Cerebellar cortex (tissue), 1 donor: ENCODE results near the gene AXIN1.
"Not testable (repeated sequence)": the region's sequence is repeated elsewhere in the genome, so short reads cannot be mapped to it uniquely, and the experiment has no call there.

ENCODE experiments used
- DNase-seq: peaks from one replicate; pipeline ENCODE4 v3.0.0-alpha.2; 2015; ENCODE audit warnings: low spot score

The AXIN1 gene

DNA sequence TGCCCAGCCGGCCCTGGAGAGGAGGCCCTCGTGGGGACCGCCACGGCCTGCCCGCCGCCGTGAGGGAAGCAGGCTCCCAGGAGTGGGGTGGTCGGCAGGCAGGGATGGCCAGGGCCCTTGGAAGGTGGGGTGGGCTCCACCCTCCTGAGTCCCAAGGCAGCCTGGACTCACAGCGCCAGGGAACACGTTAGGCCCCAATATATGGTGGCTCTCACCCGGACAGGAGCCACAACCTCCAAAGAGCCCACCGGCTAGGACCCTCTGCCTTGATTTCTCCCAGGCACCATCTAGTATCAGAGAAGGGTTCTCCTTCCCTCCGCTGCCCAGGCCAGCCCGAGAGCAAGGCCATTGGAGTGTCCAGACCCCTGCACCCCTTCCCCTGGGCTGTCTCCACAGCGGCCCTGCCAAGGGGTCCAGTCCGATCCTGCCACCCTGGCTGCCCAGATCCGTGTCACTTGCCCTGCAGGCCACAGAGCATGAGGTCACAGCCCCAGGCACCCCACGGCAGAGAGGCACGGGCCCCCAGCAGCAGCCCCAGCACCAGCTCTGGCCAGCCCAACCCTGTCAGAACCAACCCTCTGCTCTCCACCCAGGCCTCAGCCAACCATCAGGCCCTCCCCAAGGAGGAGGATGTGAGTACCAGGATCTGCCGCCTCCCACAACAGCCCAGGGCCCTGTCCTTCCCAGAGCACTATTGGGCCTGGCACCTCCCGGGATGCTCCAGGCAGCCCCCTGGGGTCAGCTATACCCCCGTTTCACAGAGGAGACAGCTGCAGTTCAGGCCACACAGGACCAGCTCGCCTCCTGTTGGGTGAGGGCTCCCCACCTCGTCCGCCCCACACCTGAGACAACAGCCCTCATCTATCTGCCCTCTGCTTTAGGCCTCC, 1.1 kb upstream of the AXIN1 start:
- no peak for DNase-seq

DNA sequence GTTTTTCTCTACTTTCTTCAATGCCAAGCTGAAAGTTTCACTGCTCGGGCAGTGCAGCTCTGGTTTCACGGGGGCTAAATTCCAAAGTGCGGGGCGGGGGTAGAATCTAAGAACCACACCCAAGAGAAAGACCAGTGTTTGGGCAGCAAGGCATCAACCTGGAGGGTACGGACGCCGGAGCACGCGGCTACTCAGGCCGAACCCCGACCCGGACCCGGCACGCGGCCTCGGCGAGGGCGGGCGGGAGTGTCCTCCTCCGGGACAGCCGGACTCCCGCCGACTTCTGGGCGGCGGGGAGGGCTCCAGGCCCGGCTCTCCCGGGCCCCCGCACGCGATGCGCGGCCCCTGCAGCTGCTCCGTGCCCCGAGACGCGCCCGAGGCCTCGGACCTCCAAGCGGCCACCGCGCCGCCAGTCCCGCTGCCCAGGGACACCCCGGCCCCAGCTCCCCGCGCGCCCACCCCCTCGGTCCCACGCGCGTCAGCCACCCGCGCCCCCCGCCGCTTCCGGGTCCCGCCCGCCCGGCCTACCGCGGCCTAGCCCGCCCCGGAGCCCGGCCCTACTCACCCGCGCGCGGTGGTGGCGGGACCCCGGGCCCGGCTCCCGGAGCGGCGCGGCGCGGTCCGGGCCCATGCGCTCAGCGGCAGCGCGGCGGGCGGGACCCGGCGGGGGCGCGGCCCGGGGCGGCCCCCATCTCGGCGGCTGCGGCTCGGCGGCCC, 561 bp downstream of the AXIN1 start:
- DNase-seq = no peak

DNA sequence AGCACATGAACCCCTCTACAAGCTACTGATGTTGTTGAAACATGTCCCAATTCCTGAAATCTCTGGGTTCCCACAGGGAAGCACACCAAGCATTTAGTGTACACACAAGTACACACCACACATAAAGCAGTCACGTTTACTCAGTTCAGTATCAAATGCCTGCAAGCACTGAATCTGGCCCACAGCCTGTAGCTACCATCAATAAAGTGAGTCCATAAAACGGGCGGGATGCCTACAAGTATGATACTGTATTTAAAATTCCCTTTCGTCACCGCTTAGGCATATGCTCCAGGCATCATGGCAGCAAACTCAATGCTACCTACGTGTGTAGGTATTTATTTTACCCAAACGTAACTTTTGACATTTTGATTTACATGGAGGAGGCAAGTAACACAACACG, 2.3 kb downstream of the AXIN1 start:
- no peak for DNase-seq

DNA sequence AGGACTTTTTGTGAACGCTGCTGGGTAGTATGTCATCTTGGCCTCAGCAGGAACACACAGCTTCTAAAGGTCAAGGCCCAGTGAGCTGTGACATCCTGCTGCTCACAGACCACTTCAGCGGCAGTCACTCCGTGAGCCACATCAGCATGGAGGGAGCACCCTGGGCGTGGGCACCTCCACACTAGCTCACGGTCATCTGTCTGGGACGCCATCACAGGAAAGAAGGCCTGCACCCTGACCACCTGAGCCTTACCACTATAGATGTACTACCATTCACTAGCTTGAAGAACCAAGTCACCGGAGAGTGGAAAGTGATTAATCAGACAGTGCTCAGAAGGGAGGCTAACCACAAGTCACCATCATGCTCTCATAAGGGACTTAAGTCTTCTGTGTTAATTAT, 3.3 kb downstream of the AXIN1 start:
- DNase-seq = no peak

DNA sequence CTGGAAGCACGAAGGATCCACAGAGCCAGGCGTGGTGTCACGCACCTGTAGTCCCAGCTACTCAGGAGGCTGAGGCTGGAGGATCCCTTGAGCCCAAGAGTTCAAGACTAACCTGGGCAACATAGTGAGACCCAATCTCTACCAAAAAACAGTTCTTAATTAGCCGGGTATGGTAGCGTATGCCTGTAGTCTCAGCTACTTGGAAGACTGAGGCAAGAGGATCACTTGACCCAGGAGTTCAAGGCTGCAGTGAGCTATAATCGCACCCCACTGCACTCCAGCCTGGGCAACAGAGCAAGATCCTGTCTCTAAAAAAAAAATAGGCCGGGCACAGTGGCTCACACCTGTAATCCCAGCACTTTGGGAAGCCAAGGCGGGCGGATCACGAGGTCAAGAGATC, 4.0 kb downstream of the AXIN1 start:
- not testable (repeated sequence) for DNase-seq

DNA sequence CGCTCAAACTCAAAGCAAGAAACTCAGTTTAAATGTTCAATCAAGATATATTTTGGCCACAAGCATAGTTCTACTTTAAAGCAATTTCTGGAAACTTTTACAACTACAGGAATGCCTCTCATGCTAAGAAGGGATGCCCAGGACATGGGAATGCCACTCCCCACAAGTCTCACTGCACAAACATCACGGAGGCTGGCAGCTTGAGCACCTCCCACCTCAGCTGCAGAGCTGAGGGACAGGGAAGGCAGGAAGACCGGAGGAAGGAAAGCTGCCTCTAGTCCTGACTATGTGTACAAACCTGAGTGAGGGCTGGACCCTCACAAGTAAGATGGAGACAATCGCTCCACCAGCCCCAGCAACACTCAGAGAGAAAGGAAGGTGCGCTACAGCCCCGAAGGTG, 5.3 kb downstream of the AXIN1 start:
- DNase-seq = no peak

DNA sequence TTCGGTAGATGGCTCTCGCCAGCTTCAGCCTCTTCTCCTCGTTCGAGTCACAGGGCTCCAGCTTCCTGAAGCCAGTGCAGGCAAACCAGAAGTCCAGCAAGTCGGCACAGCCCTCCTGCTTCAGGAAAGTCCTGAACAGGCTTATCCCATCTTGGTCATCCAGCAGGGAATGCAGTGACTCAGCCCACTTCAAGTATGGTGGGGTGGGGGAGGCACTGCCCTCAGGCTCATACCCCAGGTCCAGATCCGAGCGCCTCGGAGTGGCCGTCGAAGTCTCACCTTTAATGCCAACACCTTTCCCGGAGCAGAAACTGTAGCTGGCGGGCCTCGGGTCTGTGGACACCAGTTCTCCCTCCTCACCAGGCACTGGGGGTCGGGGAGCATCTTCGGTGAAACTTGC, 5.9 kb downstream of the AXIN1 start:
- DNase-seq = no peak

DNA sequence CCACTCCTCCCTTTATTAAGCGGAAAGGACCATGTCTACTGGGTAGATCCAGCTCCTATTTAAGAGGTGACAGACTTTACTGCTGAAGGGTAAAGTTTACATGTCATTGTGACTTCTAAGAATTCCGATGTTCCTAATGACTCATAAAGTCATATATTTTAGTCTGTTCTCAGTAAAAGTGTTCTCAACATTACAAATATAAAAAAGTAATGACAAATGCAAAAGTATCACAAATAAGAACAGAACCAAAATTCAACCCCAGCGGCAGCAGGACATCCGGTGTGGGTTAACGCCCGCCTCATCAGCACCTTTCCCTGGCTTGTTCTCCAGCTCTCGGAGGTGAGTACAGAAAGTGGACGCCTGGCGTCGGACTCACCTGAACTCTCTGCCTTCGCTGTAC, 6.8 kb downstream of the AXIN1 start:
- DNase-seq = no peak

DNA sequence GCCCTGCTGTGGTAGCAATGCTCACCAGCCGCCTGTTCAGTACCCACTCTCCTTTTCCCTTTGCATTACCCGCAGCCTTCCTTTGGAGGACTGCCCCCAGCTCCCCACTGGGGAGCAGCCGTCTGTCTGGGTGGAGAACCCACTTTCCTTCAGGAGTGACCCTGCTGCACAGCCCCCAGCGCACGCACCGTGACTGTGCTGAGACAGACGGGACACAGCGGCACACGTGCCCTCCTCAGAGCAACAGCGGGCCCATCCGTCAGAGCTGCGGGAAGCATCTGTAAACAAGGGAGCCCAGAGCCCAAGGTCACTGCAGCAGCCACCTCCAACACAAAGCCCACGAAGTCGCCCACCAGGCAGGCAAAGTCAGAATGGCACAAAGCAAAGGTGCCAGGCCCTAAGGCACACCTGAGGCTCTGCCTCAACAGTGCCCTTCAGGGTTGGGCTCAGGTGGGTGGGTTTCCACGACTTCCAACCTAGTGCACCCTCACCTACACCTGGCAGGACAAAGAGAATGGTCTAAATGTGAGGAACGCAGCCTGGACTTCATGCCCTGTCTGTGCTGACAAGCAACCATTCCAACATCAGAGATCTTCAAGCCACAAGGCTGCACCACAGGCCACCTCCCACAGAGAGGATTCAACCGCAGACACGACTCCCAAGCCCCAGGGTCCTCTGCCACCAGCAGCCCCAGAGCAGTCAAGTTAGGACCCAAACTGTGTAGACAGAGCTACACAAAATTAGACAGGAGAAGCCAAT, 9.9 kb downstream of the AXIN1 start:
- DNase-seq = no peak

DNA sequence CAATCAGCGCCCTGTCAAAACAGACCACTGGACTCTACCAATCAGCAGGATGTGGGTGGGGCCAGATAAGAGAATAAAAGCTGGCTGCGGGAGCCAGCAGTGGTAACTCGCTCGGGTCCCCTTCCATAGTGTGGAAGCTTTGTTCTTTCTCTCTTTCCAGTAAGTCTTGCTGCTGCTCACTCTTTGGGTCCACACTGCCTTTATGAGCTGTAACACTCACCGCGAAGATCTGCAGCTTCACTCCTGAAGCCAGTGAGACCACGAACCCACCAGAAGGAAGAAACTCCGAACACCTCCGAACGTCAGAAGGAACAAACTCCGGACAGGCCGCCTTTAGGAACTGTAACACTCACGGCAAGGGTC, 10.6 kb downstream of the AXIN1 start:
- DNase-seq = not testable (repeated sequence)

DNA sequence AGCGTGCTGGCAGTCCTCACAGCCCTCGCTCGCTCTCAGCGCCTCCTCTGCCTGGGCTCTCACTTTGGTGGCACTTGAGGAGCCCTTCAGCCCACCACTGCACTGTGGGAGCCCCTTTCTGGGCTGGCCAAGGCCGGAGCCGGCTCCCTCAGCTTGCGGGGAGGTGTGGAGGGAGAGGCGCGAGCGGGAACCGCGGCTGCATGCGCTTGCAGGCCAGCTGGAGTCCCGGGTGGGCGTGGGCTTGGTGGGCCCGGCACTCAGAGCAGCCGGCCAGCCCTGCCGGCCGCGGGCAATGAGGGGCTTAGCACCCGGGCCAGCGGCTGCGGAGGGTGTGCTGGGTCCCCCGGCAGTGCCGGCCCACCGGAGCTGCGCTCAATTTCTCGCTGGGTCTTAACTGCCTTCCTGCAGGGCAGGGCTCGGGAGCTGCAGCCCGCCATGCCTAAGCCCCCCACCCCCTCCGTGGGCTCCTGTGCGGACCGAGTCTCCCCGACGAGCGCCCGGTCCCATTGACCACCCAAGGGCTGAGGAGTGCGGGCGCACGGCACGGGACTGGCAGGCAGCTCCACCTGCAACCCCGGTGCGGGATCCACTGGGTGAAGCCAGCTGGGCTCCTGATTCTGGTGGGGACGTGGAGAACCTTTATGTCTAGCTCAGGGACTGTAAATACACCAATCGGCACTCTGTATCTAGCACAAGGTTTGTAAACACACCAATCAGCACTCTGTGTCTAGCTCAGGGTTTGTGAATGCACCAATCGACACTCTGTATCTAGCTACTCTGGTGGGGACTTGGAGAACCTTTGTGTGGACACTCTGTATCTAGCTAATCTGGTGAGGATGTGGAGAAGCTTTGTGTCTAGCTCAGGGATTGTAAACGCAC, 11.2 kb downstream of the AXIN1 start:
- DNase-seq = not testable (repeated sequence)

DNA sequence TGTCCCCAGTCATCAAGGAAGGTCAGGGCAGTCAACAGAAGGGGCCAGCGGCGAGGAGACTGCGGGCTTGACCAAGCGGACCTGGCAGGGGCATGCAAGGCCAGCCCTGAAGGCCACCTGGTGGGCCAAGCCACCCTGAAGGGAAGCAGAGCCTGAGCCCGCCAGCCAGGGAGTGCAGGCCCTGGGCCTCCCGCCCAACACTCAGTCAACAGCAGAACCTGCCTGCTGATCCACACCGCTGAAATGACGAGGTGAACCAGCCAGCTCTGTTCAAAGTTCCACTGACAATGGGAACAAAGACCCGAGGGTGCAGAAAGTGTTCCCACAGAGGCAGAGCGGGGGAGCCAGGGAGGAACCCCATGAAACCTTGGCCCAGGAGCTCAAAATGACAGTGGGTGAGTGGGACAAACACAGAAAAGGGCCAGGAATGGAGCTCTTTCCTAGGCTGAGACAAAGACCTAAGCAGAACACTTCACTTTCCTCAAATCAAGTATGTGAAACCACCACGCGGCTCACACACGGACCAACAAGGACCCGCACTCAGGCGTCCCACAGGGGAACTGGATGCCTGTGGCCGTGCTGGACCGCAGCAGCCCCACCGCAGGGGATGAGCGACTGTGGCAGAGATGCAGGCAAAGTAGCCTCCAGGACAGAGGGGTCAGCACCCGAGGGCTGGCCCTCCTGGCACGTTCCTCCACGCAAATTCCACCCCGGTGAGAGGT, 12.0 kb downstream of the AXIN1 start:
- no peak for DNase-seq

DNA sequence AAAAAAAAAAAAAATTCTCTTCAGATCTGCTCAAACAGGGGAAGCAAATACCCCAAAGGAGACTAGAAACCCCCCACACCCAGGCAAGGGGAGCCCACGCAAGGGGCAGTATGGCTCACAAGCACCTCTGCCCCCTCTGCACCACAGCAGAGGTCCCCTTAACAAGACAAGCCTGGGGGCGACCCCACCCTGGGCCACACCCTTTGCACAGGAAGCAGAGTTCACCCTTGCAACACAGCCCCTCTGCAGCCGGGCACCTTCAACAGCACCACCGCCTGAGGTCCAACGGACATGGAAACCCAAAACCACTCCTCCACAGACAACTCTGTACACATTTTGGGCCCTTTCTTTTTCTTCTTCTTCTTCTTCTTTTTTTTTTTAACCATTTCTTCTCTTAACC, 12.8 kb downstream of the AXIN1 start:
- no peak for DNase-seq

DNA sequence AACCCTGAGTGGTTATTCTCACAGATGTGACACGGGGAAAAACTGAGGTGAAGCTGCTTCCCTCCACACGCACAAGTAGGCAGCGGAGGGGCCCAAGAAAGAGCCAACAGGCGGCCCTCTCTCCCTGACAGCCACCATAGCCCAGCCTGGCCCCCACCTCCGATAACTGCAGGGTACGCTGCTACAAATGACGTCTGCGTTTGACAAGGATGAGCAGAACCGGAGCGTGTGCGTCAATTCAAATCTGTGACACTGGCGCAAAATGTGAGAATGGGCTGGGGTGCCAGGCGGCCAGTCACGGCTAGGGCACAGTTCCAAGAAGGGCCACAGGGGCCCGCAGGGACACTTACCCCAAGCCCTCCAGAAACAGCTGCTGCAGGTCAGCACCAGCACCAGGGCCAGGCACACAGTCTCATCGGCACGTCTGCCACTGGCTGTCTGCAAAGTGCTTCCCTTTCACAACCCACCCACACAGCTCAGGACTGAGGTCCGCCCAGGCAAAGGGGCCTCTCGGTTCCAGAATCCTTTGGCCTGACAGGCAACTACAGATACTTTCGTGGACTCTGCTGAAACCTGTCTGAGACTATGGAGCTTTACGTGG, 14.4 kb downstream of the AXIN1 start:
- DNase-seq = peak; percentile 53

DNA sequence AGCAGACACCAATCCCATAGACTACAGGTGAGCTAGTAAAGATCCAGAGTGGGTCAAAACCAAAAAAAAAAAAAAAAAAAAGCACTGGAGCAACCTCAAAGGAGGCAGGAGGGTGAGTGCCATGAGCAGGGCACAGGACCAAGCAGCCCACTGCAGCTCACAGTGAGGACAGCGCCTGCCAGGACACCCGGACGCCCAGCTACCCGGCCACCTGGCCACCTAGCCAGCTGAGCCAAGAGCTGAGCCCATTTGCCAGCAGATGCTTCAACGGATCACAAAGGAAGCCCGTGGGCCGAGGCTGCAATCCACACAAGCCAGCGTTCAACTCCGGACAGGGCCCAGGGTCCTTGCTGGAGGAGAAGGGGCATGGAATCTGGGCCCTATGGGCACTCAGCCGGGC, 15.1 kb downstream of the AXIN1 start:
- peak; percentile 85 for DNase-seq

DNA sequence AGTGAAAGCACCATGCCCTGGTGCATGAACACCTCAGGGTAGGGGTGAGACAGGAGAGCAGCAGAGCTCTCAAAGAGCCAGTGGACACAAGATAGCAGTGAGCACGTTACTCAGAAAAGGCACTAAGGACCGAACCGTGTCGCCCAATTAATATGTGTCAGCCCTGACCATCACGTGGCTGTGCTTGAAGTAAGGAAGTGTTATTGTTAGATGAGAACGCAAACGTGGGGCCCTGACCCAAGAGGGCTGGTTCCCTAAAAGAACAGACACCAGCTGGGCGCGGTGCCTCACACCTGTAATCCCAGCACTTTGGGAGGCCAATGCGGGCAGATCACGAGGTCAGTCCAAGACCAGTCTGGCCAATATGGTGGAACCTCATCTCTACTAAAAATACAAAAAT, 16.3 kb downstream of the AXIN1 start:
- DNase-seq = no peak

DNA sequence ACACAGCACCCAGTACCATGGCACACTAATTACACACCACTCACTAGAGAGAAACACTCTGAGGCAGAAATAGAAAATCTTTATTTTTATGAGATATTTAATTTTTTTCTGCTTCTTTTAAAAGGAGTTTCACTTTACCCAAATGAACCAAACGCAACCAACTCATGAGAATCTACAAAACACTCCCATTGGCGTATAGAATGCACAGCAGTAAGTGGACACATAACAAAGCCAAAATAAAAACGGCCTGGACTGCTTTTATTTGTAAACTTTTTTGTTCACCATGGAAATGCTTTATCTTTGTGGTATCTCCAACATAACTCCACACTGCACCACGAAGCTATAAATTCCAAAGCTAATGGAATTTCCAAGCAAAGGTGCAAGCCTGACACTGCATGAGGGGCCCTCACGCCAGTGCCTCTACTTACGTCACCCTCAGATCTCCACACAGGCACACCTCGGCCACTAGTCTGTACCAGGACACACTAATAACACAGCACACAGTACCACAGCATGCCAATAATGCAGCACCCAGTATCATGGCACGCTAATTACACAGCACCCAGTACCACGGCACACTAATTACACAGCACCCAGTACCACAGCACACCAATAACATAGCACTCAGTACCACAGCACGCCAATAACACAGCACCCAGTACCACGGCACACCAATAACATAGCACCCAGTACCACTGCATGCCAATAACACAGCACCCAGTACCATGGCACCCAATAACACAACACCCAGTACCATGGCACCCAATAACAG, 17.5 kb downstream of the AXIN1 start:
- DNase-seq = not testable (repeated sequence)

DNA sequence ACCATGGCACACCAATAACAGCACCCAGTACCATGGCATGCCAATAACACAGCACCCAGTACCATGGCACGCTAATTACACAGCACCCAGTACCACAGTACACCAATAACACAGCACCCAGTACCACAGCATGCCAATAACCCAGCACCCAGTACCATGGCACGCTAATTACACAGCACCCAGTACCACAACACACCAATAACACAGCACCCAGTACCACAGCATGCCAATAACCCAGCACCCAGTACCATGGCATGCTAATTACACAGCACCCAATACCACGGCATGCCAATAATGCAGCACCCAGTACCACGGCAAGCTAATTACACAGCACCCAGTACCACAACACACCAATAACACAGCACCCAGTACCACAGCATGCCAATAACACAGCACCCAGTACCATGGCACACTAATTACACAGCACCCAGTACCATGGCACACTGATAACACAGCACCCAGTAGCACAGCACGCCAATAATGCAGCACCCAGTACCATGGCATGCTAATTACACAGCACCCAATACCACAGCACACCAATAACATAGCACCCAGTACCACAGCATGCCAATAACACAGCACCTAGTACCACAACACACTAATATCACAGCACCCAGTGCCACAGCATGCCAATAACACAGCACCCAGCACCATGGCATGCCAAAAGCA, 18.2 kb downstream of the AXIN1 start:
- DNase-seq = not testable (repeated sequence)

DNA sequence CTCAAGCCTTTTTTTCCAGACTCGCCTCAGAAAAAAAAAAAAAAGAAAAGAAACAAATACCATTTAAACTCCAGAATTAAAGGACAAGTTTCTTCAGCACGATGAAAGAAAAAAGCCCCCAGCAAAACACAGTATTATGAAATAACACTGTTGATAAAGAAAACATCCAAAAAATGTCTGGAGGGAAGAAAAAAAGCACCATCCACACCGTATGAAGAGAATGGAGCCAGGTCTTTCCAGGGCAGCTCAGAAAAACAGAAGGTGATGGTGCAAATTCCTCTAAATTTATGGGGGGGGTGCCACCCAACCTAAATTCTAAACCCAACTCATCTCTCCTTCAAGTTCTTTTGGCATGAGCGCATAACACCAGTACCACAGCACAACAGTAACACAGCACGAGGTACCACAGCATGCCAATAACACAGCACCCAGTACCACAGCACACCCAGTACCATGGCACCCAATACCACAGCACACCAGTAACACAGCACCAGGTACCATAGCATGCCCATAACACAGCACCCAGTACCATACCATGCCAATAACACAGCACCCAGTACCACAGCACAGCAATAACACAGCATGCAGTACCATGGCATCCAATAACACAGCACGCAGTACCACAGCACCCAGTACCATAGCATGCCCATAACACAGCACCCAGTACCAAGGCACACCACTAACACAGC, 19.0 kb downstream of the AXIN1 start:
- DNase-seq = no peak
